GM04503 (cell line): ENCODE results near the gene CNOT10.
A peak's percentile ranks its signal among the peaks of the same experiment; 100 is the strongest.
"Not testable (repeated sequence)": the region's sequence is repeated elsewhere in the genome, so short reads cannot be mapped to it uniquely, and the experiment has no call there.

Source experiments
- DNase-seq: peaks from one replicate; pipeline ENCODE4 v3.0.0-alpha.2; 2012; ENCODE audit warnings: low read depth

The CNOT10 gene, protein sequence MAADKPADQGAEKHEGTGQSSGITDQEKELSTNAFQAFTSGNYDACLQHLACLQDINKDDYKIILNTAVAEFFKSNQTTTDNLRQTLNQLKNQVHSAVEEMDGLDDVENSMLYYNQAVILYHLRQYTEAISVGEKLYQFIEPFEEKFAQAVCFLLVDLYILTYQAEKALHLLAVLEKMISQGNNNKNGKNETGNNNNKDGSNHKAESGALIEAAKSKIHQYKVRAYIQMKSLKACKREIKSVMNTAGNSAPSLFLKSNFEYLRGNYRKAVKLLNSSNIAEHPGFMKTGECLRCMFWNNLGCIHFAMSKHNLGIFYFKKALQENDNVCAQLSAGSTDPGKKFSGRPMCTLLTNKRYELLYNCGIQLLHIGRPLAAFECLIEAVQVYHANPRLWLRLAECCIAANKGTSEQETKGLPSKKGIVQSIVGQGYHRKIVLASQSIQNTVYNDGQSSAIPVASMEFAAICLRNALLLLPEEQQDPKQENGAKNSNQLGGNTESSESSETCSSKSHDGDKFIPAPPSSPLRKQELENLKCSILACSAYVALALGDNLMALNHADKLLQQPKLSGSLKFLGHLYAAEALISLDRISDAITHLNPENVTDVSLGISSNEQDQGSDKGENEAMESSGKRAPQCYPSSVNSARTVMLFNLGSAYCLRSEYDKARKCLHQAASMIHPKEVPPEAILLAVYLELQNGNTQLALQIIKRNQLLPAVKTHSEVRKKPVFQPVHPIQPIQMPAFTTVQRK

GRCh38 chr3:32684800-32685542, at the start of gene CNOT10:
CNOT10 (plus strand) TSS chr3:32685188; CDS start chr3:32685461, 273 bp downstream.
- DNase-seq: peak; percentile 68

- DNase-seq: no peak
Observed at GRCh38 chr3:32640939-32641338, 44.0 kb upstream of the CNOT10 start.

DNA sequence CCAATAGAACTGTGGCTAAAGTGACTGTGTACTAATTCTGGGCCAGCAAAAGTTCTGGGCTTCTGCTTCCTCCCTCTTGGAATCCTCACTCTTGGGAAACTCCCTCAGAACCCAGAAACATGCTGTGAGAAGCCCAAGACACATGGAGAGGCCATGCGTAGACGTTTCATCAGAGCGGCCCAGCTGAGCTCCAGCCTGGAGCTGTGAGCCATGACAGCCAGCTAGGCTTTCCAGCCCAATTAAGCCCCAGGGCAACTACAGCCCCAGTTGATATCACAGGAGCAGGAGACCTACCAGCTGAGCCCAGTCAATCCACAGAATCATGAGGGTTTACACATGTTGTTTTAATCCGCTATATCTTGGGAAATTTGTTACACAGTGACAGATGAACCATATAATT, 43.6 kb upstream of the CNOT10 start:
- no peak for DNase-seq

DNA sequence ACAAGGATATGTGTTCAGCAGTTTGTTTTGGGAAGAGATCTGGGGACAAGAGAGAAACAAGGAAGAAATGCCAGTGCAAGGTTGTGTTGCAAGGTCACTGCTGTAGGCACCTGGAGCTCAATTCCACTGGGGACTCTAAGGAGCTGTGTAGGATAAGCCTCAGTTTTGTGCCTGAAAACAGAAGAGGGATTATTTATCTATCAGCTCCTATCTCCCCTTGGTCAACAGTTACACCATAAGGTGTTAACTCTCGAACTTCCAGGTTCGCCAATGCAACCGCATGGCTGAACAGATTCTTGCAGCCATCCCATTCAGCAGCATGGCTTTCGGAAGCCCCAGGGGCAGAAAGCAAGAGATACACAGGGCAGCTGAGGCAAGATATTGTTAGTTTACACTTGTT, 41.6 kb upstream of the CNOT10 start:
- no peak for DNase-seq

DNA sequence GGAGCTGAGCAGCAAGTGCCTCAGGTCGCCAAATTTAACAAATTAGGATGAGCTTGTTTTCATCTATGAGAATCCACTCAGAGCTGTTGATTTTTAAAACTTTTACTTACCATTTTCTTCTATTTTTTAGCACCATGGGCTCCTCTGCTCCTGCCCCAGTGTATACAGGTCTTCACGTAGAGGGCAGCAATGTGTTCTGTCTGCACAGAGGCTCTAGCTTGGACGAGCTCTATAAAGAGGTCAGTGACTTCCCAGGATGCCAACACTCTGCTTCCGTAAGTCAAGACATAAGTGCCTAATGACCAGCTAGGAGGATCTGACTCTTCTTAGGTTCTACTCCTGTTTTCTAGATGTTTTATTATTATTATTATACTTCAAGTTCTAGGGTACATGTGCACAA, 41.2 kb upstream of the CNOT10 start:
- no peak for DNase-seq

DNA sequence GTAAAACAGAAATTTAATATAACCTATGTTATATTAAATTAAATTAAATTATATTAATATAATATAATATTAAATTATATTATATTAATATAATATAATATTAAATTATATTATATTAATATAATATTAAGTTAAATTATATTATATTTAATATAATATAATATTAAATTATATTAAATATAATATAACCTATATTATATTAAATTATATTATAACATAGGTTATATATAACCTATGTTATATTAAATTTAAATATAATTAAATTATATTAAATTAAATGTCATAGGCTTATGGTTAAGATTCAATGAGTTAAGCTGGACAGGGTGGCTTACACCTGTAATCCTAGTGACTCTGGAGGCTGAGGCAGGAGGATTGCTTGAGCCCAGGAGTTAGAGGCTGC, 40.6 kb upstream of the CNOT10 start:
- no peak for DNase-seq

DNA sequence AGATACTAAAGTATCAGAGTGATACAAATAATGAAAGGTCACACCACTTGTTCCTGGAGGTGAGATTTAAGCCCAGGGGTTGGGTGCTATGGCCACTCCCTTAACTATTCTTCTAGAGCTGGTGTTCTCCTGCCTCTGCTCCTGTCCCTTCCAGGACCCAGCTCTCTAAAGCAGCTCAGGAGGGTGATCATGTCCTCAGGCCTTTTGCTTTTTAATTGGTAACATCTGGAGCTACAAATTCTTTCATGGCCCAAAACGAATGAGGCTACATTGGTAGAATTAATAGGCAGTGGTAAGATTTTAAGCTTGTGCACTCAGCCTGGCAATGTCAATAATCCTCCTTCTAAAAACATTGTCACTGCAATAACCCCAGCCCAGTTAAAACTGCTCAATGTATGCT, 38.2 kb upstream of the CNOT10 start:
- no peak for DNase-seq

DNA sequence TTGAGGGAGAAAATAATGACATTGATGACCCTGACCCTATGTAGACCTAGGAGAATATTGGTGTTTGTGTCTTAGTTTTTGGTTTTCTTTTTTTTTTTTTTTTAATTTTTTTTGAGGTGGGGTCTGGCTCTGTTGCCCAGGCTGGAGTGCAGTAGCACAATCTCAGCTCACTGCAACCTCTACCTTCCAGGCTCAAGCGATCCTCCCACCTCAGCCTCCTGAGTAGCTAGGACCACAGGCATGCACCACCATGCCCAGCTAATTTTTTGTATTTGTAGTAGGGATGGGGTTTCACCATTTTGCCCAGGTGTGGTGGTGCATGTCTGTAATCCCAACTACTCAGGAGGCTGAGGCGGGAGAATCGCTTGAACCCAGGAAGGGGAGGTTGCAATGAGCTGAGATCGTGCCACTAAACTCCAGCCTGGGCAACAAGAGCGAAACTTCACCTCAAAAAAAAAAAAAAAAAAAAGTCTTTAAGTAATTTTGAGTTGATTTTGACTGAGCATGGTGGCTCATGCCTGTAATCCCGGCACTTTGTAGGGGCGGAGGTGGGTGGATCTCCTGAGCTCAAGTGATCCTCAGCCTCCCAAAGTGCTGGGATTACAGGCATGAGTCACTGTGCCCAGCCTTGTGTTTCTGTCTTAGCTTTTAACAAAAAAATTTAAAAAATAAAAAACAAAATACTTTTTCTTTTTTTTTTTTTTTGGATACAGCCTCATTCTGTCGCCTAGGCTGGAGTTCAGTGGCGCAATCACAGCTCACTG, 32.5 kb upstream of the CNOT10 start:
- not testable (repeated sequence) for DNase-seq

DNA sequence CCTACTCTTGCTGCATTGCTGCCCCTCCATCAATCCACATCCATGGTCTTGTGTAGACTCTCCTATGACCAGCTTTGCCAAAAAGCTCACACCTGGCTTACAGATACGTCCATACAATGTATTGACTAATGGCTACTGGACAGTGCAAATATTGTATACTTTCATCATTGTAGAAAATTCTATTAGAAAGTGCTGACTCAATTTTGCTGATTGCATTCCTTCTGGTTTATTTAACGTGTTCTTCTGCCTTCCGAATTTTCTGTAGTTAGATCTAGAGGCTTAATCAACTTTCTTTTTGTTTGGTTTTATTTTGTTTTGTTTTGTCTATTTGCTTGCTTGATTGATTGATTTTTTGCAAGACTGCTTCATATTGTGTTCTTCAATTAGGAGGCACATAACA, 29.8 kb upstream of the CNOT10 start:
- DNase-seq: no peak

DNA sequence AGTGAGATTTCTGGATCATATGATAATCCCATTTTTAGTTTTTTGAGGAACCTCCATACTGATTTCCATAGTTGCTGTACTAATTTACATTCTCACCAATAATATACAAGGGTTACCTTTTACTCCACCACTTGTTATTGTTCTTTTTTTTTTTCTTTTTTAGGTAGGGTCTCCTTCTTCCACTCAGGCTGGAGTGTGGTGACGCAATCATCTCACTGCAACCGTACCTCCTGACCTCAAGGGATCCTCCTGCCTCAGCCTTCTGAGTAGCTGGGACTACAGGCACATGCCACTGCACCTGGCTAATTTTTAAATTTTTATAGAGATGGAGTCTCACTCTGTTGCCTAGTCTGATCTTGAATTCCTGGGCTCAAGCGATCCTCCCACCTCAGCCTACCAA, 24.4 kb upstream of the CNOT10 start:
- no peak for DNase-seq

DNA sequence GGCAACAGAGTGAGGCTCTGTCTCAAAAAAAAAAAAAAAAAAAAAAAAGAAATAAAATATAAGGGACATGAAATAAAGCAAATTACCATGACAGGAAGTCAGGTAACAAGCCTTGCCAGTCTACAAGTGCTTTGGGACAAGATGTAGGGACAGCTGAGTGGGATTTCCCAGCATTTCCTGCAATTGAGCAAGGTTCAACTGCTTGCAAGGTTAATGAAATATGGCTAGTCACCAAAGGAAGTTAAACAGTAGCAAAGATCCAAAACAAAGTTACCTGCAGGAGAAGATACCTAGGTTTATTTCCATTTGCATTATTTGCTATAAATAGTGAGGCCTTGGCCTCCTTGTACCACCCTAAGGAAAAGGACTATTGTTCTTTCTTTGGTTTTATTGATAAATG, 22.3 kb upstream of the CNOT10 start:
- DNase-seq: no peak

- DNase-seq: not testable (repeated sequence)
Observed at GRCh38 chr3:32664630-32665075, 20.3 kb upstream of the CNOT10 start.

- DNase-seq: no peak
Observed at GRCh38 chr3:32667072-32667582, 17.9 kb upstream of the CNOT10 start.

DNA sequence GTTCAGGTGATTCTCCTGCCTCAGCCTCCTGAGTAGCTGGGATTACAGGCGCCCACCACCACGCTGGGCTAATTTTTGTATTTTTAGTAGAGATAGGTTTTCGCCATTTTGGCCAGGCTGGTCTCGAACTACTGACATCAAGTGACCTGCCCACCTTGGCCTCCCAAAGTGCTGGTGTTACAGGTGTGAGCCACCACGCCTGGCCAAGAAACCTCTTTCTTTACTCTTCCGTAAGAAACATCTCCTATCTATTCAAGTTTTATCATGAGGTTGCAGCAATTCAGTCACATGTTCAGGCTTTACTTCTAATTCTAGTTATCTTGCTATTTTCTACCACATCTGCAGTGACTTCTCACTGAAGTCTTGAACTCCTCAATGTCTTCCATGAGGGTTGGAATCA, 15.8 kb upstream of the CNOT10 start:
- not testable (repeated sequence) for DNase-seq

- not testable (repeated sequence) for DNase-seq
Observed at GRCh38 chr3:32673730-32674129, 11.3 kb upstream of the CNOT10 start.

DNA sequence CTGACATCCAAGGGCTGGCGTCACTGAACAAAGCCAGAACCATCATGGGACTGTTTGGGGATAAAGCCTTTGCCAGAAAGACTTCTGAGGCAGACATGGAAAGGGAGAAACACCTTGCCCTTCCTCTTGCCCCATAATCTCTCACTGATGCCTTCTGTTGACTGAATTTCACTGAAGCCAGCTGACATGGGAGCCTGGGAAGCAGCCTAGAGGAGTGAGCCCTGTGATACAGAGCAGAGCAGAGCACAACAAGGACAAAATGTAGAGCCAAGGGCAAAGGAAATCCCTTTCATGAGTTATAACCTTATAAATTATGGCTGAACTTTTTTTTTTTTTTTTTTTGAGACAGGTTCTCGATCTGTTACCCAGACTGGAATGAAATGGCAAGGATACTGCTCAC, 9.8 kb upstream of the CNOT10 start:
- no peak for DNase-seq

GRCh38 chr3:32675650-32676049, 9.3 kb upstream of the CNOT10 start:
- no peak for DNase-seq

DNA sequence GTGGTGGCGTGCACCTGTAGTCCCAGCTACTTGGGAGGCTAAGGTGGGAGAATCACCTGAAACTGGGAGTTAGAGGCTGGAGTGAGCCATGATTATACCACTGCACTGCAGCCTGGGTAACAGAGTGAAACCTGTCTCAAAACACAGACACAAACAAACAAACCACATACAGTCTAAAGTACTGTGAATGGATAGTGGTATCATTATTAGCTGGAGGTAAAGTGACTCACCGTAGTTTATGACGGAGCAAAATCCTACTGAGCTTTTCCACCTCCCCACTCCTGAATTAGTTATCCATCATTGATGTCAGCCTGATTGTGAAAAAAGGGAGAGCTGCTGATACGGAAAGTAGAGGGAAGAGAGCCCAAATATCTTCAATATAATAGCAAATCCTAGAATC, 3.2 kb upstream of the CNOT10 start:
- DNase-seq: no peak

DNA sequence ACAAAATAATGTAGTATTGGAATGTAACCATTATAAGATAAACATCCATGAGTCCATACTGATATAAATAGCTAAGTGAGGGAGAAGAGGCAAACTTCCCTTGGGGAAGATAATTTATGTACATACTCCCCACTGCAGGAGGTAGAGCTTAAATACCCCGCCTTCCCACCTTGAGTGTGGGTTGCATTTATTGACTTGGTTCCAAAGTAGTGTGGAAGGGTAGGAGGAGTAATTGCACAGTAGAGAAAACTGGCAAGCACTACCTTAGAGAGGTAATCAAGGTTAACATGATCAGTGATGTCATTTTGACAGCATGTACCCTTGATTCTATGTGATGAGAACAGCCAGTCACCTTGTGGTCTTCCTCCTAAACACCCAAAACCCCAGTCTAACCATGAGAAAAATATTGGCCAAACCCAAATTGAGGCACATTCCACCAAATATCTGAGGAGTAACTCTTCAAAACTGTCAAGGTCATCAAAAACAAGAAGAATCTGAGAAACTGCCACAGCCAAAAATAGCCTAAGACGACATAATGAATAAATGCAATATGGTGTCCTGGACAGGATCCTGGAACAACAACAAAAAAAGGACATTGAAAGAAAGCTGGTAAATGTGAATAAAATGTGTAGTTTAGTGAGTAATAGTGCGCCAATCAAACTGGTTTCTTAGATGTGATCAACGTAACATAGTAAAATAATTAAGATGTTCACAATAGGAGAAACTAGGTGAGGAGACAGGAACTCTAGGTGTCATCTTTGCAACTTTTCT, 774 bp upstream of the CNOT10 start:
- no peak for DNase-seq

GRCh38 chr3:32685543-32686185, 676 bp downstream of the CNOT10 start:
- no peak for DNase-seq
